Loucy (cell line): ENCODE results near the gene PARD3B.

Experiments used
- H2AFZ ChIP-seq: fragments of 200-600 bp; sonication (generic); 2 replicates; pipeline ENCODE4 v1.6.0; 2016; ENCODE audit warnings: antibody characterized with exemption, mild to moderate bottlenecking, low read length, moderate library complexity
- H3F3A ChIP-seq: fragments of 200-600 bp; 2 replicates; pipeline ENCODE4 v1.6.0; 2016; ENCODE audit warnings: antibody characterized with exemption, low read depth, mild to moderate bottlenecking
- H3K27me3 ChIP-seq: fragments of 200-600 bp; sonication (generic); 2 replicates; pipeline ENCODE4 v1.6.1; 2014; ENCODE audit warnings: low read length, mild to moderate bottlenecking; ENCODE audit not compliant: insufficient read depth, poor library complexity, severe bottlenecking
- H3K36me3 ChIP-seq: fragments of 200-600 bp; sonication (generic); 2 replicates; pipeline ENCODE4 v1.6.1; 2016; ENCODE audit warnings: low read length; ENCODE audit not compliant: insufficient read depth
- H3K4me1 ChIP-seq: fragments of 200-600 bp; sonication (generic); 2 replicates; pipeline ENCODE4 v1.5.1; 2014; ENCODE audit warnings: low read length, mild to moderate bottlenecking; ENCODE audit not compliant: insufficient read depth, poor library complexity, severe bottlenecking
- H3K4me2 ChIP-seq: fragments of 200-600 bp; sonication (generic); 2 replicates; pipeline ENCODE4 v1.6.0; 2014; ENCODE audit warnings: antibody characterized with exemption, low read length, low read depth, mild to moderate bottlenecking; ENCODE audit not compliant: poor library complexity, severe bottlenecking
- H3K4me3 ChIP-seq: fragments of 200-600 bp; sonication (generic); 2 replicates; pipeline ENCODE4 v1.5.1; 2014; ENCODE audit warnings: low read length, mild to moderate bottlenecking, mixed read lengths; ENCODE audit not compliant: poor library complexity, severe bottlenecking
- H3K79me2 ChIP-seq: fragments of 200-600 bp; sonication (generic); 2 replicates; pipeline ENCODE4 v1.6.1; 2014; ENCODE audit warnings: low read length; ENCODE audit not compliant: insufficient read depth
- H3K9ac ChIP-seq: fragments of 200-600 bp; sonication (generic); 2 replicates; pipeline ENCODE4 v1.6.0; 2014; ENCODE audit warnings: mild to moderate bottlenecking, low read depth, low read length, moderate library complexity; ENCODE audit not compliant: poor library complexity, severe bottlenecking
- H3K9me2 ChIP-seq: fragments of 200-600 bp; sonication (generic); replicated peaks from 2 replicates; pipeline ENCODE4 v1.6.1; 2016; ENCODE audit warnings: low read depth, low read length, mixed read lengths
- H3K9me3 ChIP-seq: fragments of 200-600 bp; sonication (generic); 2 replicates; pipeline ENCODE4 v1.6.1; 2014; ENCODE audit warnings: mild to moderate bottlenecking, antibody characterized with exemption, low read length, low read depth; ENCODE audit not compliant: insufficient read depth
- H4K20me1 ChIP-seq: fragments of 200-600 bp; sonication (generic); 2 replicates; pipeline ENCODE4 v1.6.0; 2014; ENCODE audit warnings: antibody characterized with exemption, low read length, mild to moderate bottlenecking; ENCODE audit not compliant: insufficient read depth, poor library complexity, severe bottlenecking
- EZH2phosphoT487 ChIP-seq: fragments of 200-600 bp; IDR thresholded peaks from 2 replicates; pipeline ENCODE4 v1.6.1; 2018; ENCODE audit warnings: antibody characterized with exemption, mild to moderate bottlenecking, moderate library complexity, borderline replicate concordance
- TF ChIP-seq, protein P1 (sequence below): fragments of 200-600 bp; sonication (generic); conservative IDR thresholded peaks from 2 replicates; pipeline ENCODE4 v1.5.1; 2014; ENCODE audit warnings: mild to moderate bottlenecking, antibody characterized with exemption, low read length

Gene PARD3B

DNA sequence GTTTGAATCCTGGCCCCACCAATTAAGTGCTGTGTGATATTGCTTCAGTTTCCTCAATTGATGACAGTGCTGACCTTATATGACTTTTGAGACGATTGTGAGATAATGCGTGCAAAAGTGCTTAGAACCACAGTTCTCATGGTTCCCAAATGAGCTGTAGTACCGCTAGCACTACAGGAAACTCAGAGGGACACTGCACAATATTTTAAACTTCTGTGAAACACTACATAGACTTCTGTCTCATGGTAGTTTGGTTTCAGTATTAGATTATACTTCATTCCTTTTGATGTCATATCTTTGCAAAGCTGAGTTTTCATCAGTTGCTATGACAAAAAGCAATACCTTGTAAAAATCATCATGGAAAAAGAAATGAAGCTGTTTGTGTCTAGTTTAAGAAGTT, 368.0 kb downstream of the PARD3B start:
- no peak overlapping the region for H2AFZ ChIP-seq
- no peak overlapping the region for H3K4me3 ChIP-seq
- H3K79me2 ChIP-seq, result no peaks in the 10 kb centered on the region
- H3K9ac ChIP-seq, result no peak overlapping the region
- H3K4me1 ChIP-seq, result no peaks in the 10 kb centered on the region
- no peaks in the 10 kb centered on the region for H3K27me3 ChIP-seq
- no peaks in the 10 kb centered on the region for H3K9me3 ChIP-seq
- no peak for TF ChIP-seq EZH2phosphoT487
- TF ChIP-seq, protein P1, sequence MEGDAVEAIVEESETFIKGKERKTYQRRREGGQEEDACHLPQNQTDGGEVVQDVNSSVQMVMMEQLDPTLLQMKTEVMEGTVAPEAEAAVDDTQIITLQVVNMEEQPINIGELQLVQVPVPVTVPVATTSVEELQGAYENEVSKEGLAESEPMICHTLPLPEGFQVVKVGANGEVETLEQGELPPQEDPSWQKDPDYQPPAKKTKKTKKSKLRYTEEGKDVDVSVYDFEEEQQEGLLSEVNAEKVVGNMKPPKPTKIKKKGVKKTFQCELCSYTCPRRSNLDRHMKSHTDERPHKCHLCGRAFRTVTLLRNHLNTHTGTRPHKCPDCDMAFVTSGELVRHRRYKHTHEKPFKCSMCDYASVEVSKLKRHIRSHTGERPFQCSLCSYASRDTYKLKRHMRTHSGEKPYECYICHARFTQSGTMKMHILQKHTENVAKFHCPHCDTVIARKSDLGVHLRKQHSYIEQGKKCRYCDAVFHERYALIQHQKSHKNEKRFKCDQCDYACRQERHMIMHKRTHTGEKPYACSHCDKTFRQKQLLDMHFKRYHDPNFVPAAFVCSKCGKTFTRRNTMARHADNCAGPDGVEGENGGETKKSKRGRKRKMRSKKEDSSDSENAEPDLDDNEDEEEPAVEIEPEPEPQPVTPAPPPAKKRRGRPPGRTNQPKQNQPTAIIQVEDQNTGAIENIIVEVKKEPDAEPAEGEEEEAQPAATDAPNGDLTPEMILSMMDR, result no peak
- no peaks in the 10 kb centered on the region for H3F3A ChIP-seq
- H3K9me2 ChIP-seq, result no peaks in the 10 kb centered on the region
- no peaks in the 10 kb centered on the region for H3K36me3 ChIP-seq
- no peak overlapping the region for H3K4me2 ChIP-seq
- H4K20me1 ChIP-seq, result no peaks in the 10 kb centered on the region

DNA sequence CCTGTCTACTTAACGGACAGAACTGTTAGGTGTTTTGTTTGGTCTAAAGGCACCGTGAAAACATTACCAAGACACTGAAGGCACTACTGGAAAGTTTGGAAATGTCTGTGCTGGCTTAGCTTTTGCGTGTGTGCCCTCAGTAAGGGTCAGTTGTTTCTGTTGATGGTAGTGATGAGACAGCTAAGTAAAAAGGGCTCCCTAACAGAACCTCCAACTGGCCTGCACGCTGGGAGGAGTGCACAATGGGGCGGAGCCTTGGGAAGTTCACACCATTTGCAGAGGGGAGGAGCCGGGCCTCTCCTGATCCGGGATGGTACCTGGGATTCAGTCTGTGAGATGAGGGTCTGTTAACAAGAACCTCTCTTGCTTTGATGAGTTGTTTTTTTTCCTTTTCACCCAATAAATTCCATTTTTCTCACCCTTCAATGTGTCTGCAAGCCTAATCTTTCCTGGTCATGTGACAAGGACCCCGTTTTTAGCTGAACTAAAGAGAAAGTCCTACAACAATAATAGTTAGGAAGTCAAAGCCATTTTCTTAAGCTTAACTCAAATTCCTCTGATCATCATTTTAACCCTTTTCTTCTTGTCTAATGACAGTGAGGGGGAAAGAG, 368.7 kb downstream of the PARD3B start:
- Histone ChIP-seq H3F3A (no peaks in the 10 kb centered on the region), H3K9me2 (no peaks in the 10 kb centered on the region), H3K36me3 (no peaks in the 10 kb centered on the region), H3K4me1 (no peaks in the 10 kb centered on the region), H3K79me2 (no peaks in the 10 kb centered on the region), H3K9ac (no peak overlapping the region), H3K27me3 (no peaks in the 10 kb centered on the region), H4K20me1 (no peaks in the 10 kb centered on the region), H3K4me3 (no peak overlapping the region), H2AFZ (peak overlapping the region; percentile 40; the same call in 1 of the 2 replicates), H3K4me2 (no peak overlapping the region), H3K9me3 (no peaks in the 10 kb centered on the region)
- no peak for TF ChIP-seq EZH2phosphoT487
- TF ChIP-seq, protein P1, result no peak

DNA sequence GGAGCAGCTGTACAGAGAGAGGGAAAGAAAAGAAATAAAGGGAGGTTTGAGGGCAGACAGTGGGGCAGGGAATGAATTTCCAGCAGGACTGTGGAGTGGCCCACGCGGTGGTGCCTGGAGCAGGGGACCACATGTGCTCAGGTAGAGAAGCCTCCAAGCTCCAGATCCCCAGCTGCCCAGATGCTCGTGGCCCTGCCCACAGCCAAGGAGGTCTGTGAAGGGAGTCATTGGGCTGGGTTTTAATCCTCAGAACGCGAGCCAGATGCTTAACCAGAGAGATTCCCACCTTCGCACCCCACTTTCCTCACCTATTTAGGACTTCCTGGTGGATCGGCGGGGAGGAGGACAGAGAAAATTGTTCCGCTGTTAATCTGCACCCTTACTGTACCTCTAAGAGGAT, 369.4 kb downstream of the PARD3B start:
- Histone ChIP-seq H3K27me3 (no peaks in the 10 kb centered on the region), H3K9me2 (no peaks in the 10 kb centered on the region), H3K4me1 (no peaks in the 10 kb centered on the region), H3K79me2 (no peaks in the 10 kb centered on the region), H3K36me3 (no peaks in the 10 kb centered on the region), H2AFZ (no peak overlapping the region), H3K9ac (no peak overlapping the region), H3F3A (no peaks in the 10 kb centered on the region), H3K4me3 (no peak overlapping the region), H4K20me1 (no peaks in the 10 kb centered on the region), H3K9me3 (no peaks in the 10 kb centered on the region), H3K4me2 (no peak overlapping the region)
- TF ChIP-seq, protein P1, result no peak
- TF ChIP-seq EZH2phosphoT487, result no peak
